CD4-positive, alpha-beta memory T cell (primary cell): ENCODE measurements around the gene LAMA3. TPM values are rescaled to one million over a fixed set of nuclear protein-coding genes. Genes with fewer than 3 reads are reported as not detected.
A peak's percentile ranks its signal among the peaks of the same experiment; 100 is the strongest.

Experiments used
- CTCF ChIA-PET: fragments of 350-600 bp; sonication (Branson Sonifier 250); formaldehyde crosslinking; loops from one replicate; lab custom pipeline; 2021; ENCODE audit warnings: inconsistent platforms; ENCODE audit not compliant: partially characterized antibody; lab: Charles Lee
- POLR2A ChIA-PET: fragments of 350-600 bp; sonication (Branson Sonifier 250); formaldehyde crosslinking; loops from one replicate; lab custom pipeline; 2021; ENCODE audit not compliant: partially characterized antibody; lab: Charles Lee
- DNase-seq, 5 donors: peaks; one replicate each; pipeline versions ENCODE4 v3.0.0 to v3.0.0-alpha.2; 2020 to 2022; ENCODE audit warnings: mixed read lengths in 1 of 5
- H3K27ac ChIP-seq: one replicate; pipeline ENCODE4 v1.7.0; 2013; ENCODE audit warnings: low read depth, low read length
- H3K27me3 ChIP-seq: 2 replicates; pipeline ENCODE4 v1.7.0; 2013; ENCODE audit warnings: mild to moderate bottlenecking, low read length, moderate library complexity; ENCODE audit not compliant: insufficient read depth
- H3K36me3 ChIP-seq: 2 replicates; pipeline ENCODE4 v1.7.0; 2013; ENCODE audit warnings: mild to moderate bottlenecking, low read length, moderate library complexity; ENCODE audit not compliant: insufficient read depth
- H3K4me1 ChIP-seq: 2 replicates; pipeline ENCODE4 v1.7.0; 2013; ENCODE audit warnings: mild to moderate bottlenecking, low read length, moderate library complexity; ENCODE audit not compliant: insufficient read depth
- H3K4me3 ChIP-seq, 2 donors: one replicate each; pipeline ENCODE4 v1.7.0; 2013; ENCODE audit warnings: low read length in 2 of 2, mild to moderate bottlenecking in 1 of 2
- H3K9me3 ChIP-seq, 2 donors: one replicate each; pipeline ENCODE4 v1.7.0; 2013; ENCODE audit warnings: low read length in 2 of 2, control low read depth in 1 of 2; ENCODE audit not compliant: control insufficient read depth in 1 of 2
- H3K27ac Mint-ChIP-seq, 7 donors: one replicate each; pipeline ENCODE4 v1.8.0; 2020 to 2021; ENCODE audit warnings: mixed read lengths in 7 of 7, mild to moderate bottlenecking in 6 of 7, inconsistent platforms in 3 of 7, moderate library complexity in 3 of 7
- H3K27me3 Mint-ChIP-seq, 2 donors: one replicate each; pipeline ENCODE4 v1.8.0; 2020 to 2021; ENCODE audit warnings: mixed read lengths in 2 of 2
- H3K36me3 Mint-ChIP-seq, 2 donors: one replicate each; pipeline ENCODE4 v1.8.0; 2020 to 2021; ENCODE audit warnings: mixed read lengths in 2 of 2, inconsistent platforms in 1 of 2, mild to moderate bottlenecking in 1 of 2
- H3K4me1 Mint-ChIP-seq, 4 donors: one replicate each; pipeline ENCODE4 v1.8.0; 2020 to 2021; ENCODE audit warnings: mixed read lengths in 4 of 4, mild to moderate bottlenecking in 1 of 4
- H3K4me3 Mint-ChIP-seq, 8 donors: one replicate each; pipeline ENCODE4 v1.8.0; 2020 to 2021; ENCODE audit warnings: mixed read lengths in 8 of 8, mild to moderate bottlenecking in 7 of 8, moderate library complexity in 6 of 8, inconsistent platforms in 3 of 8
- H3K9me3 Mint-ChIP-seq, 8 donors: one replicate each; pipeline ENCODE4 v1.8.0; 2020 to 2021; ENCODE audit warnings: mixed read lengths in 8 of 8, mild to moderate bottlenecking in 5 of 8, inconsistent platforms in 3 of 8, moderate library complexity in 1 of 8
- intact Hi-C: fragments of 100-400 bp; cut with micrococcal nuclease; formaldehyde crosslinking; loops from one replicate; pipeline ENCODE4 v1.15.1; 2023
- polyA plus RNA-seq, 2 donors: library from polyadenylated mRNA; unstranded; fragments of 300-500 nt; fragmentation: Illumina TruSeq; gene quantifications; one replicate each; pipeline ENCODE4 v1.2.3, GENCODE V29; 2021
- total RNA-seq, 2 experiments: library from RNA; stranded (reverse); gene quantifications; one replicate each; pipeline ENCODE4 v1.2.3, GENCODE V29; 2021

The LAMA3 gene
- total and polyA plus RNA-seq, 4 experiments from 2014 or later: not detected

GRCh38 chr18:23693846-23694245, 4.6 kb downstream of the LAMA3 start:
- peaks cover 4% of the 10 kb centered on the region for H3K4me1 ChIP-seq
- no peaks in the 10 kb centered on the region for H3K9me3 ChIP-seq
- no peaks in the 10 kb centered on the region for H3K9me3 Mint-ChIP-seq
- POLR2A ChIA-PET: no interaction called here
- H3K36me3 Mint-ChIP-seq: no peaks in the 10 kb centered on the region
- peaks cover 14 to 15% of the 10 kb centered on the region in 2 donors for H3K27me3 Mint-ChIP-seq
- H3K4me3 Mint-ChIP-seq: no peak overlapping the region
- peaks cover 3 to 7% (median 5%) of the 10 kb centered on the region in 4 donors for H3K4me1 Mint-ChIP-seq
- intact Hi-C loops: no loop called here
- no peak overlapping the region for H3K27ac Mint-ChIP-seq
- no peak overlapping the region for H3K4me3 ChIP-seq
- no peak for DNase-seq
- H3K27ac ChIP-seq: no peak overlapping the region
- CTCF ChIA-PET: no interaction called here
- H3K27me3 ChIP-seq: peaks cover 4% of the 10 kb centered on the region
- no peaks in the 10 kb centered on the region for H3K36me3 ChIP-seq

GRCh38 chr18:23694637-23695430, 5.6 kb downstream of the LAMA3 start:
- POLR2A ChIA-PET: interaction anchor here (0.6 kb wide), 1 partner anchor 303 kb away, joined by 3 read pairs; no protein-coding TSS in a partner anchor
- CTCF ChIA-PET: no interaction called here
- Histone ChIP-seq H3K4me3 (no peak overlapping the region), H3K36me3 (no peaks in the 10 kb centered on the region), H3K27me3 (no peaks in the 10 kb centered on the region), H3K27ac (no peak overlapping the region), H3K4me1 (no peaks in the 10 kb centered on the region), H3K9me3 (no peaks in the 10 kb centered on the region)
- Mint-ChIP-seq H3K4me1 (peaks cover 0 to 4% (median 2%) of the 10 kb centered on the region in 4 donors), H3K9me3 (no peaks in the 10 kb centered on the region), H3K27me3 (peaks cover 11 to 16% of the 10 kb centered on the region in 2 donors), H3K27ac (no peak overlapping the region), H3K36me3 (no peaks in the 10 kb centered on the region), H3K4me3 (no peak overlapping the region)
- intact Hi-C loops: no loop called here
- DNase-seq: no peak

- no peaks in the 10 kb centered on the region for H3K4me1 ChIP-seq
- H3K27ac ChIP-seq: no peak overlapping the region
- H3K4me3 Mint-ChIP-seq: no peak overlapping the region
- H3K27me3 Mint-ChIP-seq: peaks cover 13 to 27% of the 10 kb centered on the region in 2 donors
- no peak overlapping the region for H3K4me3 ChIP-seq
- POLR2A ChIA-PET: no interaction called here
- CTCF ChIA-PET: interaction anchor here (1.5 to 2.1 kb wide), 2 partner anchors 79 to 83 kb away, joined by 4 to 7 read pairs; no protein-coding TSS in a partner anchor
- H3K9me3 Mint-ChIP-seq: no peaks in the 10 kb centered on the region
- DNase-seq: no peak
- H3K36me3 Mint-ChIP-seq: no peaks in the 10 kb centered on the region
- intact Hi-C loops: no loop called here
- H3K36me3 ChIP-seq: no peaks in the 10 kb centered on the region
- no peaks in the 10 kb centered on the region for H3K9me3 ChIP-seq
- no peaks in the 10 kb centered on the region for H3K27me3 ChIP-seq
- peak overlapping the region in 1 of 7 donors; percentile 3 for H3K27ac Mint-ChIP-seq
- no peaks in the 10 kb centered on the region for H3K4me1 Mint-ChIP-seq
Measured at GRCh38 chr18:23701017-23701416, 11.8 kb downstream of the LAMA3 start.

- Histone ChIP-seq H3K4me1 (no peaks in the 10 kb centered on the region), H3K4me3 (no peak overlapping the region), H3K36me3 (no peaks in the 10 kb centered on the region), H3K9me3 (no peaks in the 10 kb centered on the region), H3K27me3 (no peaks in the 10 kb centered on the region), H3K27ac (no peak overlapping the region)
- intact Hi-C loops: no loop called here
- Mint-ChIP-seq H3K4me3 (no peak overlapping the region), H3K36me3 (no peaks in the 10 kb centered on the region), H3K27me3 (peaks cover 13 to 26% of the 10 kb centered on the region in 2 donors), H3K9me3 (peaks cover 0 to 4% (median 0%) of the 10 kb centered on the region in 8 donors), H3K4me1 (no peaks in the 10 kb centered on the region), H3K27ac (no peak overlapping the region)
- POLR2A ChIA-PET: no interaction called here
- no peak for DNase-seq
- CTCF ChIA-PET: interaction anchor here (1.5 to 4.5 kb wide), 8 partner anchors 10 to 203 kb away, joined by 4 to 90 read pairs (median 12); no protein-coding TSS in a partner anchor
Measured at GRCh38 chr18:23701544-23702064, 12.4 kb downstream of the LAMA3 start.

GRCh38 chr18:23702606-23703005, 13.4 kb downstream of the LAMA3 start:
- H3K27ac ChIP-seq: no peak overlapping the region
- DNase-seq: no peak
- H3K9me3 ChIP-seq: peaks cover 0 to 3% of the 10 kb centered on the region in 2 donors
- no peak overlapping the region for H3K4me3 ChIP-seq
- no peaks in the 10 kb centered on the region for H3K36me3 ChIP-seq
- intact Hi-C loops: loop anchor here (1.0 kb wide), 1 partner anchor 80 kb away; no protein-coding TSS in a partner anchor
- ChIA-PET POLR2A (interaction anchor here (0.7 kb wide), 1 partner anchor 80 kb away, joined by 3 read pairs; no protein-coding TSS in a partner anchor), CTCF (interaction anchor here (0.7 to 4.5 kb wide), 21 partner anchors 10 to 216 kb away, joined by 3 to 90 read pairs (median 6); no protein-coding TSS in a partner anchor)
- H3K4me1 Mint-ChIP-seq: no peaks in the 10 kb centered on the region
- no peak overlapping the region for H3K4me3 Mint-ChIP-seq
- H3K9me3 Mint-ChIP-seq: peaks cover 0 to 10% (median 4%) of the 10 kb centered on the region in 8 donors
- H3K27me3 Mint-ChIP-seq: peaks cover 15 to 28% of the 10 kb centered on the region in 2 donors
- H3K27ac Mint-ChIP-seq: no peak overlapping the region
- H3K36me3 Mint-ChIP-seq: peaks cover 0 to 4% of the 10 kb centered on the region in 2 donors
- no peaks in the 10 kb centered on the region for H3K4me1 ChIP-seq
- no peaks in the 10 kb centered on the region for H3K27me3 ChIP-seq

- no peaks in the 10 kb centered on the region for H3K36me3 ChIP-seq
- Mint-ChIP-seq H3K27ac (no peak overlapping the region), H3K36me3 (peaks cover 3 to 4% of the 10 kb centered on the region in 2 donors), H3K9me3 (peaks cover 0 to 17% (median 8%) of the 10 kb centered on the region in 8 donors), H3K27me3 (peaks cover 14 to 31% of the 10 kb centered on the region in 2 donors), H3K4me3 (no peak overlapping the region), H3K4me1 (no peaks in the 10 kb centered on the region)
- ChIA-PET CTCF (interaction anchor here (0.6 to 4.5 kb wide), 27 partner anchors 9 to 228 kb away, joined by 3 to 90 read pairs (median 5); no protein-coding TSS in a partner anchor), POLR2A (interaction anchor here (0.7 kb wide), 1 partner anchor 81 kb away, joined by 3 read pairs; no protein-coding TSS in a partner anchor)
- no peaks in the 10 kb centered on the region for H3K4me1 ChIP-seq
- no peak overlapping the region for H3K4me3 ChIP-seq
- peak; percentile 39 to 50 (median 48) for DNase-seq
- intact Hi-C loops: loop anchor here (1.0 kb wide), 1 partner anchor 81 kb away; no protein-coding TSS in a partner anchor
- no peak overlapping the region for H3K27ac ChIP-seq
- H3K9me3 ChIP-seq: peaks cover 0 to 3% of the 10 kb centered on the region in 2 donors
- H3K27me3 ChIP-seq: no peaks in the 10 kb centered on the region
Measured at GRCh38 chr18:23703057-23703986, 14.1 kb downstream of the LAMA3 start.
